ENCODE data around the gene PGA5.

The PGA5 gene

DNA sequence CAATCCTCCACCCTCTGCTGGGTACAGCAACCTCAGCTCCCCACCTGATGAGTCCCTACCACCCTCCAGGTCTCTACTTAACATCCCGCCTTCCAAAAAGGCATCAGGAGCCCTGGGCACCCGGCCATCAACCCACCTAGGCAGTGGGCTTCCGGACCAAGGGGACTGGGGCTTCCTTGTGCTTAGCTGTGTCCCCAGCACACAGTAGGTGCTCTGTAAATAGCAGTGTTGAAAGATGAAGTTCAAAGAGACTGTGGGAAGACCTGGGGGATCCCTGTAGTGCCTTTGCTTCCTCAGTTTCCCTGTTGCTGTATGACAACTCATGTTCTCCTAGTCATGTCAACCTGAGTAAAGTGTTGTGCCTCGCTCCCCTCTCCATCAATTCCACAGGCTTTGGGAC lies 33.1 kb downstream of the PGA5 start:
- Histone ChIP-seq H3K4me3 (ENCODE audit: low read length, poor library complexity, severe bottlenecking) (no peak overlapping the region), H3K4me2 (ENCODE audit: low read depth, low read length, poor library complexity, severe bottlenecking) (no peak overlapping the region), H3F3A (ENCODE audit: low read depth) (no peaks in the 10 kb centered on the region), H3K27me3 (ENCODE audit: insufficient read depth, low read length, poor library complexity, severe bottlenecking) (no peaks in the 10 kb centered on the region), H3K4me1 (ENCODE audit: insufficient read depth, low read length, poor library complexity, severe bottlenecking) (no peaks in the 10 kb centered on the region), H3K36me3 (ENCODE audit: insufficient read depth, low read length) (no peaks in the 10 kb centered on the region), H3K9ac (ENCODE audit: low read depth, low read length, poor library complexity, severe bottlenecking) (no peak overlapping the region), H3K9me2 (replicated peaks; ENCODE audit: low read depth, low read length) (no peaks in the 10 kb centered on the region), H4K20me1 (ENCODE audit: insufficient read depth, low read length, poor library complexity, severe bottlenecking) (no peaks in the 10 kb centered on the region), H2AFZ (ENCODE audit: low read length) (no peak overlapping the region), H3K9me3 (ENCODE audit: insufficient read depth, low read depth, low read length) (no peaks in the 10 kb centered on the region), H3K79me2 (ENCODE audit: insufficient read depth, low read length) (no peaks in the 10 kb centered on the region)
- no peak for TF ChIP-seq EZH2phosphoT487 (IDR thresholded peaks at IDR 0.05; ENCODE audit: borderline replicate concordance)
- TF ChIP-seq, protein P1, sequence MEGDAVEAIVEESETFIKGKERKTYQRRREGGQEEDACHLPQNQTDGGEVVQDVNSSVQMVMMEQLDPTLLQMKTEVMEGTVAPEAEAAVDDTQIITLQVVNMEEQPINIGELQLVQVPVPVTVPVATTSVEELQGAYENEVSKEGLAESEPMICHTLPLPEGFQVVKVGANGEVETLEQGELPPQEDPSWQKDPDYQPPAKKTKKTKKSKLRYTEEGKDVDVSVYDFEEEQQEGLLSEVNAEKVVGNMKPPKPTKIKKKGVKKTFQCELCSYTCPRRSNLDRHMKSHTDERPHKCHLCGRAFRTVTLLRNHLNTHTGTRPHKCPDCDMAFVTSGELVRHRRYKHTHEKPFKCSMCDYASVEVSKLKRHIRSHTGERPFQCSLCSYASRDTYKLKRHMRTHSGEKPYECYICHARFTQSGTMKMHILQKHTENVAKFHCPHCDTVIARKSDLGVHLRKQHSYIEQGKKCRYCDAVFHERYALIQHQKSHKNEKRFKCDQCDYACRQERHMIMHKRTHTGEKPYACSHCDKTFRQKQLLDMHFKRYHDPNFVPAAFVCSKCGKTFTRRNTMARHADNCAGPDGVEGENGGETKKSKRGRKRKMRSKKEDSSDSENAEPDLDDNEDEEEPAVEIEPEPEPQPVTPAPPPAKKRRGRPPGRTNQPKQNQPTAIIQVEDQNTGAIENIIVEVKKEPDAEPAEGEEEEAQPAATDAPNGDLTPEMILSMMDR (conservative IDR thresholded peaks at IDR 0.05; ENCODE audit: low read length), result no peak

DNA sequence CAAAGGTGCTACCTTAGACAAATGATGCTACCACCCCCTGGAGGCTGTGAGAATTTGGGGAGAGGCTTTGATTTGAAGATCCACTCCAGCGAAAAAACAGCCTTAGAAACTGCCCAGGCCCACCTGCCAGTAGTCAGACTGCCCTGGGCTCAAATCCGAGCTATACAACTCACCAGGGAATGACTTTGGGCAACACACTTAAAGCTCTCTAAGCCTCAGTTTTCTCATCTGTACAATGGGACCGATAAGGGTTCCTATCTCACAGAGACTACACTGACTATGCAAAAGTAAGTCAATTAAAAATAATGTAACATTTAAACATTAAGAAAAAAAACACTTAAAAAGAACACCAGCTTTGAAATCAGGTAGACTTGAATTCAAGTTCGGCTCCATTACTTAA lies 34.2 kb downstream of the PGA5 start:
- H3K9ac ChIP-seq (ENCODE audit: low read depth, low read length, poor library complexity, severe bottlenecking), result no peak overlapping the region
- no peak overlapping the region for H2AFZ ChIP-seq (ENCODE audit: low read length)
- no peaks in the 10 kb centered on the region for H3K9me2 ChIP-seq (replicated peaks; ENCODE audit: low read depth, low read length)
- H3K4me2 ChIP-seq (ENCODE audit: low read depth, low read length, poor library complexity, severe bottlenecking), result no peak overlapping the region
- H3F3A ChIP-seq (ENCODE audit: low read depth), result no peaks in the 10 kb centered on the region
- H3K79me2 ChIP-seq (ENCODE audit: insufficient read depth, low read length), result no peaks in the 10 kb centered on the region
- H3K27me3 ChIP-seq (ENCODE audit: insufficient read depth, low read length, poor library complexity, severe bottlenecking), result no peaks in the 10 kb centered on the region
- no peaks in the 10 kb centered on the region for H4K20me1 ChIP-seq (ENCODE audit: insufficient read depth, low read length, poor library complexity, severe bottlenecking)
- H3K36me3 ChIP-seq (ENCODE audit: insufficient read depth, low read length), result no peaks in the 10 kb centered on the region
- no peaks in the 10 kb centered on the region for H3K9me3 ChIP-seq (ENCODE audit: insufficient read depth, low read depth, low read length)
- no peak overlapping the region for H3K4me3 ChIP-seq (ENCODE audit: low read length, poor library complexity, severe bottlenecking)
- TF ChIP-seq, protein P1 (conservative IDR thresholded peaks at IDR 0.05; ENCODE audit: low read length), result no peak
- TF ChIP-seq EZH2phosphoT487 (IDR thresholded peaks at IDR 0.05; ENCODE audit: borderline replicate concordance), result no peak
- H3K4me1 ChIP-seq (ENCODE audit: insufficient read depth, low read length, poor library complexity, severe bottlenecking), result no peaks in the 10 kb centered on the region

DNA sequence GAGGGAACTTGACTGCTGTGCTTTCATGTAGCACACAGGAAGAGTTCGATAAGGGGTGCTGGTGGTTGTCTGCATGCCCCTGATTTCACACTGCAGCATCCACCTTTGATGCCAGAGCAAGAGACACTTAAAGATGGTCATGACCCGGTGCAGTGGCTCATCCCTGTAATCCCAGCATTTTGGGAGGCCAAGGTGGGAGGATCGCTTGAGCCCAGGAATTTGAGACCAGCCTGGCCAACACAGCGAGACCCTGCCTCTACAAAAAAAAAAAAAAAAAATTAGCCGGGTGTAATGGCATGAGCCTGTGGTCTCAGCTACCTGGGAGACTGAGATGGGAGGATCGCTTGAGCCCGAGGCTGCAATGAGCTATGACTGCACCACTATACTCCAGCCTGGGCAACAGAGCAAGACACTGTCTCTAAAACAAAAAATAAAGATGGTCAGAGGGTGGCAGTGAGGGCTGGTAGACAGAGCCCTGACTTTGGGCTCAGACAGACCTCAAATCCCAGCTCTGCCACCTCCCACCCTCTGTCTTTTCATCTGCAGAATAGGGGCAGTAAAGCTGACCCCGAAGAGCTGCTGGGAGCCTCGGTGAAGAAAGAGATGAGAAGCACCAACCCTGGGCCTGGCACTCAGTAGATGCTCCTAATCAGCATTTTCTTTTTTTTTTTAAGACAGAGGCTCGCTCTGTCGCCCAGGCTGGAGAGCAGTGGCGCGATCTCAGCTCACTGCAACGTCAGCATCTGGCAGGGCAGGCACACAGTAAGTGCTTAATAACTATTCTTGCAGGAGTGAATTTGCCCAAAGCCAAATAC lies 36.4 kb downstream of the PGA5 start:
- H3K27me3 ChIP-seq (ENCODE audit: insufficient read depth, low read length, poor library complexity, severe bottlenecking), result no peaks in the 10 kb centered on the region
- no peaks in the 10 kb centered on the region for H3F3A ChIP-seq (ENCODE audit: low read depth)
- no peak overlapping the region for H3K4me2 ChIP-seq (ENCODE audit: low read depth, low read length, poor library complexity, severe bottlenecking)
- H3K9me3 ChIP-seq (ENCODE audit: insufficient read depth, low read depth, low read length), result no peaks in the 10 kb centered on the region
- H3K79me2 ChIP-seq (ENCODE audit: insufficient read depth, low read length), result no peaks in the 10 kb centered on the region
- H3K4me3 ChIP-seq (ENCODE audit: low read length, poor library complexity, severe bottlenecking), result no peak overlapping the region
- no peak overlapping the region for H2AFZ ChIP-seq (ENCODE audit: low read length)
- no peak overlapping the region for H3K9ac ChIP-seq (ENCODE audit: low read depth, low read length, poor library complexity, severe bottlenecking)
- no peak for TF ChIP-seq EZH2phosphoT487 (IDR thresholded peaks at IDR 0.05; ENCODE audit: borderline replicate concordance)
- TF ChIP-seq, protein P1 (conservative IDR thresholded peaks at IDR 0.05; ENCODE audit: low read length), result no peak
- no peaks in the 10 kb centered on the region for H4K20me1 ChIP-seq (ENCODE audit: insufficient read depth, low read length, poor library complexity, severe bottlenecking)
- H3K9me2 ChIP-seq (replicated peaks; ENCODE audit: low read depth, low read length), result no peaks in the 10 kb centered on the region
- no peaks in the 10 kb centered on the region for H3K4me1 ChIP-seq (ENCODE audit: insufficient read depth, low read length, poor library complexity, severe bottlenecking)
- no peaks in the 10 kb centered on the region for H3K36me3 ChIP-seq (ENCODE audit: insufficient read depth, low read length)

Data from Loucy (cell line).